ENCODE measurements around the gene TRIM50.
"Not testable (repeated sequence)": the region's sequence is repeated elsewhere in the genome, so short reads cannot be mapped to it uniquely, and the experiment has no call there.

TRIM50 gene

GRCh38 chr7:73330772-73331171 lies 2.9 kb upstream of the TRIM50 start:
- Mint-ChIP-seq H3K9me3 (no peaks in the 10 kb centered on the region), H3K27me3 (ENCODE audit: low read depth) (peaks cover 10% of the 10 kb centered on the region), H3K36me3 (ENCODE audit: low read depth) (no peaks in the 10 kb centered on the region), H3K27ac (peak overlapping the region in 2 of 3 experiments; percentile 53 to 92), H3K4me1 (peaks cover 6% of the 10 kb centered on the region), H3K4me3 (no peak overlapping the region)
- TF ChIP-seq CTCF (IDR thresholded peaks at IDR 0.05; ENCODE audit: unreplicated experiment in 3 of 3) = no peak

GRCh38 chr7:73329861-73330581 lies 2.1 kb upstream of the TRIM50 start:
- no peaks in the 10 kb centered on the region for H3K36me3 Mint-ChIP-seq (ENCODE audit: low read depth)
- H3K27ac Mint-ChIP-seq = peak overlapping the region; percentile 53 to 92 (median 88)
- peaks cover 6% of the 10 kb centered on the region for H3K4me1 Mint-ChIP-seq
- no peak overlapping the region for H3K4me3 Mint-ChIP-seq
- H3K27me3 Mint-ChIP-seq (ENCODE audit: low read depth) = peaks cover 7% of the 10 kb centered on the region
- TF ChIP-seq CTCF (IDR thresholded peaks at IDR 0.05; ENCODE audit: unreplicated experiment in 3 of 3) = no peak
- no peaks in the 10 kb centered on the region for H3K9me3 Mint-ChIP-seq

- Mint-ChIP-seq H3K27me3 (ENCODE audit: low read depth) (peaks cover 7% of the 10 kb centered on the region), H3K9me3 (no peaks in the 10 kb centered on the region), H3K4me3 (no peak overlapping the region), H3K27ac (no peak overlapping the region), H3K4me1 (peaks cover 6% of the 10 kb centered on the region), H3K36me3 (ENCODE audit: low read depth) (no peaks in the 10 kb centered on the region)
- no peak for TF ChIP-seq CTCF (IDR thresholded peaks at IDR 0.05; ENCODE audit: unreplicated experiment in 3 of 3)
Observed at GRCh38 chr7:73328696-73329095, 814 bp upstream of the TRIM50 start.

GRCh38 chr7:73327449-73327848 lies 433 bp downstream of the TRIM50 start:
- peaks cover 15% of the 10 kb centered on the region for H3K27me3 Mint-ChIP-seq (ENCODE audit: low read depth)
- H3K4me3 Mint-ChIP-seq; H3K4me1 Mint-ChIP-seq; H3K36me3 Mint-ChIP-seq (ENCODE audit: low read depth); H3K9me3 Mint-ChIP-seq; H3K27ac Mint-ChIP-seq: not testable (repeated sequence)

- H3K27ac Mint-ChIP-seq; H3K4me1 Mint-ChIP-seq; H3K4me3 Mint-ChIP-seq; H3K36me3 Mint-ChIP-seq (ENCODE audit: low read depth); H3K9me3 Mint-ChIP-seq: not testable (repeated sequence)
- H3K27me3 Mint-ChIP-seq (ENCODE audit: low read depth) = peaks cover 18% of the 10 kb centered on the region
Observed at GRCh38 chr7:73325424-73325823, 2.5 kb downstream of the TRIM50 start.

- not testable (repeated sequence) for H3K27ac Mint-ChIP-seq; H3K9me3 Mint-ChIP-seq; H3K4me1 Mint-ChIP-seq; H3K36me3 Mint-ChIP-seq (ENCODE audit: low read depth)
- Mint-ChIP-seq H3K4me3 (peak overlapping the region in 1 of 3 experiments; percentile 42), H3K27me3 (ENCODE audit: low read depth) (peaks cover 16% of the 10 kb centered on the region)
- peak; percentile 44 to 55 (median 55) for TF ChIP-seq CTCF (IDR thresholded peaks at IDR 0.05; ENCODE audit: unreplicated experiment in 3 of 3)
Observed at GRCh38 chr7:73324081-73324845, 3.6 kb downstream of the TRIM50 start.

- H3K4me1 Mint-ChIP-seq; H3K36me3 Mint-ChIP-seq (ENCODE audit: low read depth): not testable (repeated sequence)
- peaks cover 11% of the 10 kb centered on the region for H3K27me3 Mint-ChIP-seq (ENCODE audit: low read depth)
Observed at GRCh38 chr7:73323434-73324080, 4.3 kb downstream of the TRIM50 start.

GRCh38 chr7:73320009-73320408 lies 7.9 kb downstream of the TRIM50 start:
- not testable (repeated sequence) for H3K4me1 Mint-ChIP-seq

More at GRCh38 chr7:73323434-73324080, 4.3 kb downstream of the TRIM50 start:
- H3K27ac Mint-ChIP-seq, H3K9me3 Mint-ChIP-seq: not testable (repeated sequence)
- peak overlapping the region in 1 of 3 experiments; percentile 42 for H3K4me3 Mint-ChIP-seq

GRCh38 chr7:73319541-73319940 lies 8.3 kb downstream of the TRIM50 start:
- H3K9me3 Mint-ChIP-seq; H3K27ac Mint-ChIP-seq; H3K36me3 Mint-ChIP-seq (ENCODE audit: low read depth); H3K4me1 Mint-ChIP-seq; H3K4me3 Mint-ChIP-seq: not testable (repeated sequence)
- H3K27me3 Mint-ChIP-seq (ENCODE audit: low read depth) = peaks cover 11% of the 10 kb centered on the region

More at GRCh38 chr7:73320009-73320408, 7.9 kb downstream of the TRIM50 start:
- H3K27me3 Mint-ChIP-seq (ENCODE audit: low read depth) = peaks cover 11% of the 10 kb centered on the region
- not testable (repeated sequence) for H3K9me3 Mint-ChIP-seq; H3K4me3 Mint-ChIP-seq; H3K27ac Mint-ChIP-seq; H3K36me3 Mint-ChIP-seq (ENCODE audit: low read depth)

GRCh38 chr7:73318656-73319204 lies 9.2 kb downstream of the TRIM50 start:
- H3K27me3 Mint-ChIP-seq (ENCODE audit: low read depth) = peaks cover 11% of the 10 kb centered on the region
- H3K4me1 Mint-ChIP-seq; H3K9me3 Mint-ChIP-seq; H3K27ac Mint-ChIP-seq; H3K4me3 Mint-ChIP-seq; H3K36me3 Mint-ChIP-seq (ENCODE audit: low read depth): not testable (repeated sequence)
